T-helper 1 cell treated with Interleukin-12 subunit alpha and Interleukin-12 subunit beta and Interleukin-4 antibody, amounts not matched to agents 30 μg/mL and 1 μg/mL, for 36 hours (primary cell): ENCODE results near the gene POLR1B.

Experiments used
- H3K27ac Mint-ChIP-seq: one replicate; pipeline ENCODE4 v1.8.0; 2021; ENCODE audit warnings: mild to moderate bottlenecking, mixed read lengths
- H3K27me3 Mint-ChIP-seq: one replicate; pipeline ENCODE4 v1.8.0; 2021; ENCODE audit warnings: low read depth, mixed read lengths
- H3K36me3 Mint-ChIP-seq: one replicate; pipeline ENCODE4 v1.8.0; 2021; ENCODE audit warnings: low read depth, mixed read lengths
- H3K4me1 Mint-ChIP-seq: one replicate; pipeline ENCODE4 v1.8.0; 2021; ENCODE audit warnings: low read depth, mixed read lengths
- H3K4me3 Mint-ChIP-seq: one replicate; pipeline ENCODE4 v1.8.0; 2021; ENCODE audit warnings: mild to moderate bottlenecking, moderate library complexity, mixed read lengths
- H3K9me3 Mint-ChIP-seq: one replicate; pipeline ENCODE4 v1.8.0; 2021; ENCODE audit warnings: mixed read lengths

The POLR1B gene

DNA sequence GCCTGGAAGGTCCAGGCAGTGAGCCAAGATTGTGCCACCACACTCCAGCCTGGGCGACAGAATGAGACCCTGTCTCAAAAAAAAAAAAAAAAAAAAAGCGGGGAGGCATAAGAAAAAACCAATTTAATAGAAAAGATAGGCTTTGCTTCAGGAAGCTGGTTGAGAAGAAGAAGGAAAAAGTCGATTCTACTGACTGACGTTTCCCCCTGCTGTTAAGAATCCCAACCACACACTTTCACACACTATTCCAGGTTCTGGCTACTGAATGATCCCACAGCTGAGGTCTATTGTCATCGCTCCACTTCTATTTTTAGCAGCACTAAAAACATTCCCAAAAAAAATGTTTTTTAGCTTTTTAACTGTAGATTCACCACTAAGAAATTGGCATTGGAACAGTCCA, 35.5 kb downstream of the POLR1B start:
- no peaks in the 10 kb centered on the region for H3K9me3 Mint-ChIP-seq
- peaks cover 7% of the 10 kb centered on the region for H3K4me1 Mint-ChIP-seq
- H3K4me3 Mint-ChIP-seq, result no peak overlapping the region
- H3K27ac Mint-ChIP-seq, result no peak overlapping the region
- H3K27me3 Mint-ChIP-seq, result no peaks in the 10 kb centered on the region
- H3K36me3 Mint-ChIP-seq, result peaks cover 21% of the 10 kb centered on the region

GRCh38 chr2:112579241-112579640, 37.0 kb downstream of the POLR1B start:
- peaks cover 3% of the 10 kb centered on the region for H3K9me3 Mint-ChIP-seq
- no peak overlapping the region for H3K27ac Mint-ChIP-seq
- H3K27me3 Mint-ChIP-seq, result no peaks in the 10 kb centered on the region
- H3K36me3 Mint-ChIP-seq, result peaks cover 21% of the 10 kb centered on the region
- H3K4me1 Mint-ChIP-seq, result peaks cover 15% of the 10 kb centered on the region
- H3K4me3 Mint-ChIP-seq, result no peak overlapping the region

GRCh38 chr2:112580084-112580483, 37.8 kb downstream of the POLR1B start:
- peaks cover 21% of the 10 kb centered on the region for H3K4me1 Mint-ChIP-seq
- peaks cover 17% of the 10 kb centered on the region for H3K36me3 Mint-ChIP-seq
- no peak overlapping the region for H3K4me3 Mint-ChIP-seq
- no peak overlapping the region for H3K27ac Mint-ChIP-seq
- peaks cover 3% of the 10 kb centered on the region for H3K9me3 Mint-ChIP-seq
- no peaks in the 10 kb centered on the region for H3K27me3 Mint-ChIP-seq

DNA sequence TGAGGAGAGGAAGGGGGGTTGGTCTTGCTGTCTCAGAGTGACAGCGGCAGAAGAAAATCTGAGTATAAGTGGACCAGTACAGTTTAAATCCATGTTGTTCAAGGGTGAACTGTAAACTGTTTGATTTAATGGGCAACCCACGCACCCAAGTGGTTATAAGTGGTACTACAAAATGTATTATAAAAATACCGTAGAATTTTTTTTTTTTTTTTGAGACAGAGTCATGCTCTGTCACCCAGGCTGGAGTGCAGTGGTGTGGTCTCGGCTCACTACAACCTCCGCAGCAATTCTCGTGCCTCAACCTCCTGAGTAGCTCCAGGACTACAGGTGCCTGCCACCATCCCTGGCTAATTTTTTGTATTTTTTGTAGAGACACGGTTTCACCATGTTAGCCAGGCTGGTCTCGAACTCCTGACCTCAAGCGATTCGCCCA, 40.1 kb downstream of the POLR1B start:
- H3K36me3 Mint-ChIP-seq, result peaks cover 13% of the 10 kb centered on the region
- no peaks in the 10 kb centered on the region for H3K27me3 Mint-ChIP-seq
- H3K4me3 Mint-ChIP-seq, result no peak overlapping the region
- peaks cover 33% of the 10 kb centered on the region for H3K4me1 Mint-ChIP-seq
- peak overlapping the region; percentile 60 for H3K27ac Mint-ChIP-seq
- H3K9me3 Mint-ChIP-seq, result peaks cover 3% of the 10 kb centered on the region

GRCh38 chr2:112583497-112584133, 41.4 kb downstream of the POLR1B start:
- Mint-ChIP-seq H3K4me3 (peak overlapping the region; percentile 94), H3K27ac (peak overlapping the region; percentile 99), H3K36me3 (peaks cover 17% of the 10 kb centered on the region), H3K27me3 (no peaks in the 10 kb centered on the region), H3K4me1 (peaks cover 35% of the 10 kb centered on the region), H3K9me3 (peaks cover 3% of the 10 kb centered on the region)

GRCh38 chr2:112584134-112584890, 42.0 kb downstream of the POLR1B start, which contains the start of gene CHCHD5:
Gene CHCHD5, plus strand, starts transcription at chr2:112584609. Its CDS starts 39 bp downstream, at chr2:112584648.
- H3K4me3 Mint-ChIP-seq, result peak within 1 kb of the TSS; percentile 94
- H3K36me3 Mint-ChIP-seq, result peaks cover 18% of the 10 kb centered on the region
- H3K27me3 Mint-ChIP-seq, result no peaks in the 10 kb centered on the region
- H3K4me1 Mint-ChIP-seq, result peaks cover 35% of the 10 kb centered on the region
- peaks cover 3% of the 10 kb centered on the region for H3K9me3 Mint-ChIP-seq
- peak within 1 kb of the TSS; percentile 99 for H3K27ac Mint-ChIP-seq

DNA sequence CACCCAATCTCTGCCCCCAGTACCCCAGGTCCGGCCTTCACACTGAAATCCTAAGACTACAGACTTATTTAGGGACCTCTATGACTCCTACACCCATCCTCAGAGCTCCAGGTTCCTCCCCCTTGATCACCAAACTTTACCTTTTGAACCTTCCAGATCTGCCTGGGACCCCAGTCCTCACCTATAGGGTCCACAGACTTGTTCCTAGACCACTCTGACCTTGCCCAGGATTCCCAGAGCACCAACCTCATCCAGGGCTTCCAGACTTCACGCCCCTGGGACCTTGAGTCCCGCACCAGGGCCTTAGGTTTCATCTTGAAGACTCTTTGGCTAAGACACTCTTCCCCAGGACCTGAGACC, 42.6 kb downstream of the POLR1B start:
- Mint-ChIP-seq H3K4me1 (peaks cover 35% of the 10 kb centered on the region), H3K4me3 (peak overlapping the region; percentile 94), H3K27me3 (no peaks in the 10 kb centered on the region), H3K36me3 (peaks cover 18% of the 10 kb centered on the region), H3K27ac (peak overlapping the region; percentile 99), H3K9me3 (peaks cover 3% of the 10 kb centered on the region)

GRCh38 chr2:112585400-112585799, 43.1 kb downstream of the POLR1B start:
- Mint-ChIP-seq H3K9me3 (peaks cover 3% of the 10 kb centered on the region), H3K27ac (peak overlapping the region; percentile 99), H3K36me3 (peaks cover 20% of the 10 kb centered on the region), H3K27me3 (no peaks in the 10 kb centered on the region), H3K4me1 (peaks cover 35% of the 10 kb centered on the region), H3K4me3 (peak overlapping the region; percentile 94)

GRCh38 chr2:112585873-112586464, 43.7 kb downstream of the POLR1B start:
- Mint-ChIP-seq H3K4me1 (peaks cover 35% of the 10 kb centered on the region), H3K9me3 (peaks cover 3% of the 10 kb centered on the region), H3K27me3 (no peaks in the 10 kb centered on the region), H3K4me3 (peak overlapping the region; percentile 65), H3K27ac (no peak overlapping the region), H3K36me3 (peaks cover 20% of the 10 kb centered on the region)

GRCh38 chr2:112588611-112589045, 46.4 kb downstream of the POLR1B start:
- H3K4me3 Mint-ChIP-seq, result no peak overlapping the region
- H3K4me1 Mint-ChIP-seq, result peaks cover 21% of the 10 kb centered on the region
- H3K27ac Mint-ChIP-seq, result no peak overlapping the region
- H3K36me3 Mint-ChIP-seq, result peaks cover 22% of the 10 kb centered on the region
- H3K27me3 Mint-ChIP-seq, result no peaks in the 10 kb centered on the region
- H3K9me3 Mint-ChIP-seq, result peaks cover under 1% of the 10 kb centered on the region

- Mint-ChIP-seq H3K36me3 (peaks cover 24% of the 10 kb centered on the region), H3K4me1 (peaks cover 7% of the 10 kb centered on the region), H3K4me3 (no peak overlapping the region), H3K27me3 (no peaks in the 10 kb centered on the region), H3K9me3 (no peaks in the 10 kb centered on the region), H3K27ac (no peak overlapping the region)
These were observed 49.1 kb downstream of the POLR1B start for GRCh38 chr2:112591413-112591812.

- Mint-ChIP-seq H3K27me3 (no peaks in the 10 kb centered on the region), H3K4me3 (no peak overlapping the region), H3K9me3 (no peaks in the 10 kb centered on the region), H3K36me3 (peaks cover 12% of the 10 kb centered on the region), H3K27ac (no peak overlapping the region), H3K4me1 (no peaks in the 10 kb centered on the region)
These were observed 51.5 kb downstream of the POLR1B start for GRCh38 chr2:112593736-112594135.

DNA sequence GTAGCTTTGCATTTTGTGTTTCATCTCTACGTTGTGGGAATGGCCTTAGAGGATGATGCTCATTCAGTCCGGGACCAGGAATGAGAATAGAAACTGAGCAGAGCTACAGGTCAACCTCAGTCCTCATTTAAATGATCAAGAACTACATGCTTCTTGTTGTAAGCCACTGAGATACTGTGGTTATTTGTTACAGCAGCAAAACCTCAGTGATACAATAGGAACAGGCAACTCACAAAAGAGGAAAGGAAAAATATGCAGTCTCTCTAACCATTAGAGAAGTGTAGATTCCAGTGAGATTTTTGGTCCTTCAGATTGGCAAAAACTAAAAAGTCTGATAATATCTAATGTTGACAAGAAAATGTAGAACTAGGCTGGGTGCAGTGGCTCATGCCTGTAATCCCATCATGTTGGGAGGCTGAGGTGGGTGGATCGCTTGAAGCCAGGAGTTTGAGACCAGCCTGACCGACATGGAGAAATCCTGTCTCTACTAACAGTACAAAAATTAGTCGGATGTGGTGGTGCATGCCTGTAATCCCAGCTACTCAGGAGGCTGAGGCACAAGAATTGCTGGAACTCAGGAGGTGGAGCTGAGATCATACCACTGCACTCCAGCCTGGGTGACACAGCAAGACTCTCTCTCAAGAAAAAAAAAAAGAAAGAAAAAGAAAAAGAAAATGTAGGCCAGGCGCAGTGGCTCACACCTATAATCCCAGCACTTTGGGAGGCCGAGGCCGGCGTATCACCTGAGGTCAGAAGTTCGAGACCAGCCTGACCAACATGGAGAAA, 55.5 kb downstream of the POLR1B start:
- Mint-ChIP-seq H3K36me3 (peaks cover 7% of the 10 kb centered on the region), H3K27ac (no peak overlapping the region), H3K4me1 (peaks cover 5% of the 10 kb centered on the region), H3K4me3 (no peak overlapping the region), H3K27me3 (no peaks in the 10 kb centered on the region), H3K9me3 (no peaks in the 10 kb centered on the region)

DNA sequence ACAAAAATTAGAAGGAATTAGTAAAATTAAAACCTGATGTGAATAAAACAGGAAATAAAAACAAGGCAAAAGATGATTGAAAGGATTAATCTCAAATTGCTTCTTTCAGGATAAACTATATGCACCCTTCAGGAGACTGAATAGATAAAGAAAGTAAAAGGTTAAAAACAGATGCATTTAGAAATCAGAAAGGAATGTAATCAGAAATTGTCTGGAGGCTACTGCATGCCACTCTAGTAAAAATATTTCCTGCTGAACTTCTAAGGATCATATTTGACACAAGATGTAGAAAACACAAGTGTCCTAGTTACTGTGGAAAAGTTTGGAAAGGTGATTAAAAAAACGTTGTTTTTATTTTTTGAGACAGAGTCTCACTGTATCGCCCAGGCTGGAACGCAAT, 58.4 kb downstream of the POLR1B start:
- H3K9me3 Mint-ChIP-seq, result no peaks in the 10 kb centered on the region
- no peak overlapping the region for H3K27ac Mint-ChIP-seq
- peaks cover 5% of the 10 kb centered on the region for H3K4me1 Mint-ChIP-seq
- no peak overlapping the region for H3K4me3 Mint-ChIP-seq
- peaks cover 2% of the 10 kb centered on the region for H3K36me3 Mint-ChIP-seq
- no peaks in the 10 kb centered on the region for H3K27me3 Mint-ChIP-seq
